ELR (cell line): ENCODE measurements around the gene TGFBR1.

Experiments
- DNase-seq: peaks from one replicate; pipeline ENCODE4 v3.0.0-alpha.2; 2015; ENCODE audit warnings: low read depth

TGFBR1 gene

GRCh38 chr9:99171225-99172123 lies 66.6 kb downstream of the TGFBR1 start:
- no peak for DNase-seq

- no peak for DNase-seq
Observed at GRCh38 chr9:99172124-99173091, 67.5 kb downstream of the TGFBR1 start.

- DNase-seq = no peak
Observed at GRCh38 chr9:99173570-99174504, 68.9 kb downstream of the TGFBR1 start.

- DNase-seq = no peak
Observed at GRCh38 chr9:99176527-99177013, 71.7 kb downstream of the TGFBR1 start.

- no peak for DNase-seq
Observed at GRCh38 chr9:99177576-99178366, 72.9 kb downstream of the TGFBR1 start.

GRCh38 chr9:99178912-99179872 lies 74.3 kb downstream of the TGFBR1 start:
- DNase-seq = no peak

GRCh38 chr9:99180199-99180598 lies 75.3 kb downstream of the TGFBR1 start:
- DNase-seq = no peak

- no peak for DNase-seq
Observed at GRCh38 chr9:99180662-99181061, 75.7 kb downstream of the TGFBR1 start.

GRCh38 chr9:99181206-99181605 lies 76.3 kb downstream of the TGFBR1 start:
- DNase-seq = no peak

- peak; percentile 67 for DNase-seq
Observed at GRCh38 chr9:99181621-99182020, 76.7 kb downstream of the TGFBR1 start.

- no peak for DNase-seq
Observed at GRCh38 chr9:99182356-99182755, 77.4 kb downstream of the TGFBR1 start.

GRCh38 chr9:99183616-99184015 lies 78.7 kb downstream of the TGFBR1 start:
- DNase-seq = no peak

- DNase-seq = no peak
Observed at GRCh38 chr9:99184110-99184474, 79.2 kb downstream of the TGFBR1 start.

- DNase-seq = peak; percentile 90
Observed at GRCh38 chr9:99184475-99185347, 79.8 kb downstream of the TGFBR1 start.

GRCh38 chr9:99185348-99185632 lies 80.4 kb downstream of the TGFBR1 start:
- no peak for DNase-seq

- no peak for DNase-seq
Observed at GRCh38 chr9:99185934-99186333, 81.0 kb downstream of the TGFBR1 start.

- DNase-seq = no peak
Observed at GRCh38 chr9:99187311-99187710, 82.4 kb downstream of the TGFBR1 start.

GRCh38 chr9:99189186-99189585 lies 84.3 kb downstream of the TGFBR1 start:
- DNase-seq = no peak
